Activated B cell treated with CpG ODN at 0.5 μM for 24 hours (primary cell): Measurements from ENCODE around the gene TRIOBP. TPM values are rescaled to one million over a fixed set of nuclear protein-coding genes. Genes with fewer than 3 reads are reported as not detected.

Experiments used
- ATAC-seq: fragments of 200-7000 bp; cut with Tn5 transposase; one replicate; pipeline ENCODE4 v1.10.0; 2021; ENCODE audit warnings: low read depth, mild to moderate bottlenecking, moderate library complexity
- CTCF ChIA-PET: fragments of 350-600 bp; sonication (Branson Sonifier 250); formaldehyde crosslinking; loops from one replicate; lab custom pipeline; 2021; ENCODE audit warnings: antibody characterized with exemption; lab: Charles Lee
- POLR2A ChIA-PET: fragments of 350-600 bp; sonication (Branson Sonifier 250); formaldehyde crosslinking; loops from one replicate; lab custom pipeline; 2021; ENCODE audit warnings: antibody characterized with exemption; lab: Charles Lee
- DNase-seq: peaks from one replicate; pipeline ENCODE4 v3.0.0; 2022
- H3K27ac Mint-ChIP-seq: one replicate; pipeline ENCODE4 v1.8.0; 2020; ENCODE audit warnings: mixed read lengths
- H3K27me3 Mint-ChIP-seq: one replicate; pipeline ENCODE4 v1.8.0; 2021; ENCODE audit warnings: mixed read lengths
- H3K36me3 Mint-ChIP-seq: one replicate; pipeline ENCODE4 v1.8.0; 2021; ENCODE audit warnings: low read depth, mixed read lengths
- H3K4me1 Mint-ChIP-seq: one replicate; pipeline ENCODE4 v1.8.0; 2021; ENCODE audit warnings: mixed read lengths
- H3K4me3 Mint-ChIP-seq: one replicate; pipeline ENCODE4 v1.8.0; 2020; ENCODE audit warnings: mild to moderate bottlenecking, mixed read lengths
- H3K9me3 Mint-ChIP-seq: one replicate; pipeline ENCODE4 v1.8.0; 2020; ENCODE audit warnings: mixed read lengths
- CTCF ChIP-seq: fragments of 200-600 bp; IDR thresholded peaks from one replicate; pipeline ENCODE4 v1.8.0; 2022; ENCODE audit warnings: antibody characterized with exemption, mild to moderate bottlenecking
- intact Hi-C: fragments of 100-400 bp; cut with micrococcal nuclease; formaldehyde crosslinking; loops from one replicate; pipeline ENCODE4 v1.15.1; 2024
- total RNA-seq: library from RNA; stranded (reverse); gene quantifications from 2 replicates; pipeline ENCODE4 v1.2.3, GENCODE V29; 2022

TRIOBP gene
- total RNA-seq, 1 donor from 2014 or later = 27.4 TPM

- Mint-ChIP-seq H3K36me3 (no peaks in the 10 kb centered on the region), H3K4me1 (peaks cover 47% of the 10 kb centered on the region), H3K4me3 (peak overlapping the region; percentile 41), H3K27ac (no peak overlapping the region), H3K9me3 (no peaks in the 10 kb centered on the region), H3K27me3 (peaks cover 47% of the 10 kb centered on the region)
- no peak for DNase-seq
- ChIA-PET CTCF (no interaction called here), POLR2A (interaction anchor here (0.6 to 1.2 kb wide), 5 partner anchors 22 to 1679 kb away, joined by 3 read pairs; partner anchors contain the start of gene ANKRD54)
- no peak for ATAC-seq
- no peak for TF ChIP-seq CTCF
- intact Hi-C loops = no loop called here
Observed at GRCh38 chr22:37804352-37804880, 107.6 kb downstream of the TRIOBP start.

GRCh38 chr22:37804881-37805809, 108.3 kb downstream of the TRIOBP start:
- ChIA-PET CTCF (no interaction called here), POLR2A (interaction anchor here (0.6 to 1.2 kb wide), 5 partner anchors 23 to 1678 kb away, joined by 3 read pairs; partner anchors contain the start of gene ANKRD54)

GRCh38 chr22:37805810-37806277, 109.0 kb downstream of the TRIOBP start:
- Mint-ChIP-seq H3K4me1 (peaks cover 47% of the 10 kb centered on the region), H3K9me3 (no peaks in the 10 kb centered on the region), H3K36me3 (no peaks in the 10 kb centered on the region), H3K4me3 (peak overlapping the region; percentile 66), H3K27me3 (peaks cover 46% of the 10 kb centered on the region), H3K27ac (no peak overlapping the region)
- ATAC-seq (no peak), DNase-seq (no peak)
- no peak for TF ChIP-seq CTCF
- intact Hi-C loops = loop anchor here (2.0 kb wide), 1 partner anchor 59 kb away; no protein-coding TSS in a partner anchor
- POLR2A ChIA-PET = no interaction called here
- CTCF ChIA-PET = no interaction called here

More at GRCh38 chr22:37804881-37805809, 108.3 kb downstream of the TRIOBP start:
- intact Hi-C loops = no loop called here
- Mint-ChIP-seq H3K9me3 (no peaks in the 10 kb centered on the region), H3K4me1 (peaks cover 47% of the 10 kb centered on the region), H3K36me3 (no peaks in the 10 kb centered on the region), H3K4me3 (peak overlapping the region; percentile 66), H3K27ac (no peak overlapping the region), H3K27me3 (peaks cover 49% of the 10 kb centered on the region)
- no peak for TF ChIP-seq CTCF
- ATAC-seq = no peak
- peak; percentile 34 for DNase-seq

GRCh38 chr22:37806409-37807333, 109.8 kb downstream of the TRIOBP start:
- no peaks in the 10 kb centered on the region for H3K9me3 Mint-ChIP-seq
- peak overlapping the region; percentile 70 for H3K4me3 Mint-ChIP-seq
- H3K27me3 Mint-ChIP-seq = peaks cover 46% of the 10 kb centered on the region
- POLR2A ChIA-PET = interaction anchor here (0.7 to 1.6 kb wide), 3 partner anchors 37 to 397 kb away, joined by 3 to 12 read pairs (median 4); partner anchors contain the start of gene ANKRD54
- ATAC-seq (no peak), DNase-seq (no peak)
- peaks cover 47% of the 10 kb centered on the region for H3K4me1 Mint-ChIP-seq
- H3K36me3 Mint-ChIP-seq = no peaks in the 10 kb centered on the region
- TF ChIP-seq CTCF = no peak
- CTCF ChIA-PET = interaction anchor here (1.6 to 3.6 kb wide), 2 partner anchors 12 to 198 kb away, joined by 5 to 21 read pairs; partner anchors contain the start of gene GGA1
- intact Hi-C loops = loop anchor here (1.0 to 2.0 kb wide), 4 partner anchors 12 to 197 kb away; partner anchors contain the start of gene ANKRD54
- H3K27ac Mint-ChIP-seq = peak overlapping the region; percentile 19
